GM21825 (cell line): ENCODE results near the gene LMBR1L.

Source experiments
- ATAC-seq: cut with Tn5 transposase; IDR thresholded peaks from one replicate; pipeline ENCODE4 v1.9.1; 2021; ENCODE audit warnings: mild to moderate bottlenecking, moderate library complexity; ENCODE audit not compliant: unreplicated experiment

LMBR1L gene

DNA sequence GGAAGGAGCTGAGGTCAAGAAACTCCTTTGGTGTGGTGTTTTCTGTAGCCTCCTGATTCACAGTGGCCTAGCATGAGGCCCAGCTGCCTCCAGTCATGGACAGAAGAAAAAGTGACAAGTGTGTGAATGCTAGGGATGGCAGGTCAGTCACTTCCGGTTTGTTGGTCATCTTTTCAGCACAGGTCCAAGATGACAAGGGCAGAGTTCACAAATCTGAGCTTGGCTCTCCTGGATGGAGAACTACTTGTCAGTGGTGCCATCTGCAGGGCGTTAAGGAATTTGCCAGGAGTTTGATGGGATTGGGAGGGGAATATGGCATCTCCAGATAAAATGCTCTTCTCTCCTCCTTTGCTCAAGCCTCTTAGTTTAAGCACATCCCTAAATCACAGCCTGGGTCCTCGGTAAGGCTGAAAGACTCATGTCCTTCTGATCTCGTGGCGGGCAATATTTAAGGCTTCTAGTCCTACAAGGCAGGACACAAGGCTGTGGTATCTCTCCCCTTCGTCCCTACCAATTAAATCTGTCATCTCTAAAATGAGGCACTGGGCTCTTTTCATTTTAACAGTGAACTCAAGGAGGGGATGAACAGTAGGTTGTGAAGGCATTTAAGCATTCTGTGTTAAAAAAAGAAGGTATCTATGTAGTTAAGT, 10.5 kb upstream of the LMBR1L start:
- no peak for ATAC-seq

GRCh38 chr12:49111206-49111605, 559 bp upstream of the LMBR1L start:
- no peak for ATAC-seq

- no peak for ATAC-seq
Observed at GRCh38 chr12:49109641-49110463, 795 bp downstream of the LMBR1L start.

DNA sequence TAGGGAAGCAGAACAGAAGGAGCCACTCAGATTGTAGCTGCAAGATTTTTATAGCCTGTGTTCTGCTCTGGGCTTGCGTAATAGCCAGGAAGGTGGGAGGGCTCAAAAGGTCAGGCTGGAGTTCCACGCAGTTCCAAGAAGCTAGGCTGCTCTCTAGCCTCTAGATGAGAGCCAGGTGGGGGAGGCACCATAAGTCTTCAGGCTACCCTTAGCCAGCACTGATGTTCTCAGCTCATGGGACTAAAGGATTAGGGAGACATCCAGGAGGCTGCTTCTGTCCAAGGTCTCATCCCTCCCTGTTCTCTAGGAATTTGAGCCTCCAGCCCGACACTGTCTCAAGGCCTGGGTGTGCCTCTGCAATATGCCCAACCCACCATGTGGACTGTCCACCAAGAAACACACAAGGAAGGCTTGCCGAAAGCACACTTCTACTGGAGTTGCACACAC, 1.7 kb downstream of the LMBR1L start:
- ATAC-seq: no peak

- no peak for ATAC-seq
Observed at GRCh38 chr12:49105504-49106084, 5.1 kb downstream of the LMBR1L start.

- ATAC-seq: no peak
Observed at GRCh38 chr12:49104822-49105221, 5.8 kb downstream of the LMBR1L start.

- ATAC-seq: no peak
Observed at GRCh38 chr12:49100380-49100779, 10.3 kb downstream of the LMBR1L start.

DNA sequence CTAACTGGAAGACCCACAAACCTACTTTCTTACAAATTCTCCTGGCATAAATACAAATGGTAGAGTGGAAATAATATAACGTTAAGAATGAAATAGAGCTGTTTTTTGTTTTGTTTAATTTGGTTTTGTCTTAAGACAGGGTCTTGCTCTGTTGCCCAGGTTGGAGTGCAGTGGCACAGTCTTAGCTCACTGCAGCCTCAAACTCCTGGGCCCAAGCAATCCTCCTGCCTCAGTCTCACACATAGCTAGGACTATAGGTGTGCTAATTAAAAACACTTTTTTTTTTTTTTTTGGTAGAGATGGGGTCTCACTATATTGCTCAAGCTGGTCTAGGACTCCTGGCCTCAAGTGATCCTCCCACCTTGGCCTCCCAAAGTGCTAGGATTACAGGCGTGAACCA, 11.9 kb downstream of the LMBR1L start:
- no peak for ATAC-seq

- ATAC-seq: no peak
Observed at GRCh38 chr12:49098035-49098451, 12.6 kb downstream of the LMBR1L start.

- no peak for ATAC-seq
Observed at GRCh38 chr12:49097381-49097780, 13.3 kb downstream of the LMBR1L start.

DNA sequence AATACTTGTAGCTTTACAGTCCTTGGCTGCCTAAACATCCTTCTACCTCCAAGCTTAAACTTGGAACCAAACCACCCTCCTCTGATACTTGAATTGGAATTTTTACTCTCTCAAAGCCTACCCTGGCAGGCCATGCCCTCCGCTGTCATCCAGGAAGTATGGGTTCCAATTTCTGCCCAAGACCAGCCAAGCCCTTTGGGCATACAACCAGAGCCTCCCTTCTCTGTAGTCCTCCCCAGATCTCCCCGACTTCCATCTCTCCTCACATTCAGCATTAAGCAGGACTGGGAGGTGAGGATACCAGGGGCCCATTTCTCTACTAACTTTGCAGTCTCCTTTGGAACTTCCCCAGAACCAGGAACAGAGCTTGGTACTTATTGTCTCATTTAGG, 15.7 kb downstream of the LMBR1L start:
- no peak for ATAC-seq

DNA sequence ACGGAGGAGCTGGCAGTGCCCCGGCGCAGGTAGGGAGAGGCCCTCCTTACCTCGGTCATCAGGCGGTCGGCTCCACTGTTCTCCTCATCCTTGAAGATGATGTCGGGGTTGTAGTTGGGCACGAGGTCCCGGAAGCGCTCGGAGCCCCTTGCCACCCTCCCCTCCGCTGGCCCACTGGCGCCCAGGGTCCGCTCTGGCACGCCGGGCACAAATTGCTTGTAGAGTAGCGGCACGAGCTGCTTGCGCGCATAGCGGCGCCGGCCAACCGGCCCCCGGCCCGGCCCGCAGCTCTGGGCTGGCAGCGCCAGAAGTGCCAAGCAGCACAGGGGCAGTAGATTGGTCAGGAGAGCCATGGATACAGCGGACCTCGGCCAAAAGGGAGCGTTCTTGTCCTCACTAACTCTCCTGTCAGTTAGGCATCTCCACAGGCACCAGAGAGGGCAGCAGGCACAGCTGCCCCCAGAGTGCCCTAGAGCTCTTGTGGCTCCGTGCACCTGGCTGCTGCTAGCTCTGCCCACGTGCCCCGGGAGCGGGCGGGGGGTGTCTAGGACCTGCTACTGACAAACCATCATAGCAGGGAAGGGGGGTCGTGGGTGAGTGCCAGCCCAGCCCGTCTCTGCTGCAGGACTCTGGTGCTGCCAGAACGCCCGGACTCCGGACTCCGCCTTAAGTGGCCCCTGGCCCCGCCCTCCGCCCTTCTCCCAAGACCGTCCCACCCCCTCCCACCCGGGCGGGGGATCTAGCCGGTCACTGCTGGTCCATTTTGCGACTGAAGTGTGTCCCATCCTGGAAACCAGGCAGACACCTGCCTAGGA, 16.3 kb downstream of the LMBR1L start, which contains the start of gene DHH:
Gene DHH (minus strand): TSS at position 642 of the 815 bp plus-strand sequence. CDS start 289 bp downstream, at position 353.
- ATAC-seq: no peak

DNA sequence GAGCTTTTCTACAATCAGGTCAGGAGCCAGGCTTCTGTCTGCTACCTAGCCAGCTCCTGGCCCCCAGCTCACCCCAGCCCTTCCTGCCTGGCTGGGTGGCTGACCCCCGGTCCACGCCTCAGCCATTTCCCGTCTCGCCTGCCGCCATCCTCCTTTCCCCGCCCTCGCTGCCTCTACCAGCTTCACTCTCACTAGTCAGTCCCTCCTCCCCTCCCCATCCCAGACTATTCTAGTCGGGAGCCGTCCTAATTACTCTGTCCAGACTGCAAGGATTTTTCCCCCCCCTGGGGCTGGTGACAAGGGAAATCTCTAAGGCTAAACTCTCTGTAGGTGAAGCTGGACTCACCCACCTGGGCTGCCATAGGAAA, 16.9 kb downstream of the LMBR1L start:
- no peak for ATAC-seq

DNA sequence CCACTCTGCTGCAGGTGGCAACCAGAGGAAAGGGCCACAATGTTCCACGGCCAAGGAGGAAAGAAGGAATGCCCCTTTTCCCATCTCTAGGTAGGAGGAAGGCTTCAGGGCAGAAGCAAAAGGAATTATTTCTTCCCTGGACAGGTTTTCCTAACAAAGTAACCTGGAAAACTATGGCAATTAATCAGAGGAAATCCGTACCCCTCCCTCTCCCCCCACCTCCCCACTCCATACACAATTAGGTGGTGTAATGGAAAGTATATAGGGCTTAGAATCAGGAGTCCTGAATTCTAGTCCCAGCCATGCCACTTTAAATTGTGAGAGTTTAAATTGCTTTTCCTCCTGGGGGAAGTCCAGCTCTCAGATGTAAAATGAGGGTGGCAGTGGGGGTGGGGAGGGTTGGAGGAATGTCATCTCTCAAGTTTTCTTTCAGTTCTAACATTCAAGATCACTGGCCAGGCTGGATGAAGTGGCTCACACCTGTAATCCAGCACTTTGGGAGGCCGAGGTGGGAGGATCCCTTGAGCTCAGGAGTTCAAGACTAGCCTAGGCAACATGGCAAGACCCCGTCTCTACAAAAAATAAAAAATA, 17.7 kb downstream of the LMBR1L start:
- ATAC-seq: no peak

GRCh38 chr12:49092086-49092815, 18.4 kb downstream of the LMBR1L start:
- ATAC-seq: no peak

DNA sequence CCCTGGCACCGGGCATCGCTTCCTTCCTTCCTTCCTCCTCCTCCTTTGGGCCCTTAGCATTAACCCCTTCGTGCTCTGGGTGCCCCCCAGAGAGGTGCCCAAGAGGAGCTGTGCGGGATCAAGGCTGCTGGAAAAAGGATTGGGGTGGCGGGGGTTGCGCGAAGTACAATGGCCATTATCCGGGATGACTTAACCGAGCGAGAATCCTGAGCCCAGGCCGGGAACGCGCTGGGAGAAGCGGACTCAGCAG, 18.9 kb downstream of the LMBR1L start:
- ATAC-seq: no peak

GRCh38 chr12:49091056-49091835, 19.4 kb downstream of the LMBR1L start:
- ATAC-seq: no peak

DNA sequence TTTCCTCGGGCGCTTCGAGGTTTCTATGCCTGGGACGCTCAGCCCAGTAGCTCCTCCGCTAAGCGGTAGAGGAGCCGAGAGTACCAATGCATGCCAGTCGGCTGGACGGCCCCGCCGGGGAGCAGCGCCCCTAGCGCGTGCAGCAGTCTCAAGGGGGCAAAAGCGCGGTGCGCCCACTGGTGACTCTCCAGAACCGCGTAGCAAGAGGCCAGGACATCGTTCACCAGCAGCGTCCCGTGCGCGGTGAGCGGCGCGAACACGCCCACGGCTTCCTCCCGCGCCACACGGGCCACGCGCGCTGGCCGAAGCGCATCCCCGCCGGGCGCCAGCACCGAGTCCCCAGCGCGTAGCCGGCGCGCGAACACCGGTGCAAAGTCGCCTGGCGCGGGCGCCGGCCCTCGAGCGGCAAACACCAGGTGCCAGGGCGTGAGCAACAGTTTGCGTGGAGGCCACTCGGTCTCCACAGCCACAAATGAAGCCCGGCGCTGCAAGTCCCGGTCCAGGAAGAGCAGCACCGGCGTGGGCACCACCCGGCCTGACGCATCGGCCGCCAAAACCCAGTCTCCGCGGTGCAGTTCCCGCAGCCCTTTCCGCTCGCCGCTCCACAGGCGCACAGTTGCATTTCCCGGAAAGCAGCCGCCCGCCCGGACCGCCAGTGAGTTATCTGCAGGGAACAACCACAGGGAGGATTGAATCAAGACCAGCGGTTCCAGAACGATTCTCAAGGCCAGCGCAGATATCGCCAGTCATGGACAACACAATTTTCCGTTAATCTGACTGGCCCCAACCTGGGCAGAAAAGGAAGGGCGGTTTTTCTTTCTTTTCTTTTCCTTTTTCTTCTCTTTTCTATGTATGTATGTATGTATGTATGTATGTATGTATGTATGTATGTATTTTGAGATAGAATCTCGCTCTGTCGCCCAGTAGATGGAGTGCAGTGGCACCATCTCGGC, 20.6 kb downstream of the LMBR1L start:
- ATAC-seq: no peak
